OCI-LY7 (cell line): ENCODE data around the gene ROBO3. TPM values are rescaled to one million over a fixed set of nuclear protein-coding genes. Genes with fewer than 3 reads are reported as not detected.

Source experiments
- BruUV-seq: library from RNA; stranded (reverse); fragments of 400-500 nt; replicated peaks from 2 replicates; lab custom pipeline; 2021; lab: Mats Ljungman, UMichigan
- CTCF ChIA-PET: fragments of 300-600 bp; sonication (Branson Sonifier 250); formaldehyde crosslinking; loops from one replicate; lab custom pipeline; 2022; ENCODE audit warnings: antibody characterized with exemption; ENCODE audit not compliant: unreplicated experiment; lab: Charles Lee
- POLR2A ChIA-PET: fragments of 300-600 bp; sonication (Branson Sonifier 250); formaldehyde crosslinking; loops from one replicate; lab custom pipeline; 2022; ENCODE audit warnings: antibody characterized with exemption; lab: Charles Lee
- DNase-seq: peaks from one replicate; pipeline ENCODE4 v3.0.0-alpha.2; 2015; ENCODE audit warnings: low spot score
- H2AFZ ChIP-seq: fragments of 200-600 bp; sonication (generic), shearing (Covaris generic); 2 replicates; pipeline ENCODE4 v1.6.1; 2014; ENCODE audit warnings: mild to moderate bottlenecking, antibody characterized with exemption, low read length, moderate library complexity
- H3K27ac ChIP-seq: fragments of 200-600 bp; sonication (generic); 2 replicates; pipeline ENCODE4 v1.5.1; 2014; ENCODE audit warnings: mixed run types, low read depth, mild to moderate bottlenecking, moderate library complexity, low read length, inconsistent platforms; ENCODE audit not compliant: poor library complexity, severe bottlenecking
- H3K36me3 ChIP-seq: fragments of 200-600 bp; sonication (generic); 2 replicates; pipeline ENCODE4 v1.6.1; 2014; ENCODE audit warnings: mild to moderate bottlenecking, antibody characterized with exemption, low read length, moderate library complexity, mixed read lengths; ENCODE audit not compliant: insufficient read depth
- H3K4me1 ChIP-seq: fragments of 200-600 bp; sonication (generic); 2 replicates; pipeline ENCODE4 v1.5.1; 2014; ENCODE audit warnings: mild to moderate bottlenecking, low read length; ENCODE audit not compliant: insufficient read depth, poor library complexity, severe bottlenecking
- H3K4me2 ChIP-seq: fragments of 200-600 bp; sonication (generic); 2 replicates; pipeline ENCODE4 v1.6.1; 2014; ENCODE audit warnings: mild to moderate bottlenecking, low read length
- H3K4me3 ChIP-seq: fragments of 200-600 bp; sonication (generic); 2 replicates; pipeline ENCODE4 v1.5.1; 2014; ENCODE audit warnings: mild to moderate bottlenecking, low read depth, low read length; ENCODE audit not compliant: poor library complexity, severe bottlenecking
- H3K79me2 ChIP-seq: fragments of 200-600 bp; sonication (generic); 2 replicates; pipeline ENCODE4 v1.6.1; 2016; ENCODE audit warnings: low read depth, mild to moderate bottlenecking, low read length, moderate library complexity, mixed read lengths; ENCODE audit not compliant: insufficient read depth
- H3K9me2 ChIP-seq: fragments of 200-600 bp; sonication (generic); 2 replicates; pipeline ENCODE4 v1.6.1; 2016; ENCODE audit warnings: mild to moderate bottlenecking, low read length, mixed read lengths; ENCODE audit not compliant: insufficient read depth
- H3K9me3 ChIP-seq: fragments of 200-600 bp; sonication (generic); 2 replicates; pipeline ENCODE4 v1.6.1; 2014; ENCODE audit warnings: mild to moderate bottlenecking, mixed run types, low read length, mixed read lengths
- H4K20me1 ChIP-seq: fragments of 200-600 bp; sonication (generic); 2 replicates; pipeline ENCODE4 v1.6.1; 2014; ENCODE audit warnings: mild to moderate bottlenecking, antibody characterized with exemption, low read length, moderate library complexity, mixed read lengths; ENCODE audit not compliant: insufficient read depth
- EZH2phosphoT487 ChIP-seq: fragments of 200-600 bp; sonication (generic); IDR thresholded peaks from 2 replicates; pipeline ENCODE4 v1.6.1; 2018; ENCODE audit warnings: low read depth, borderline replicate concordance, mild to moderate bottlenecking, mixed run types, antibody characterized with exemption, low read length, moderate library complexity, mixed read lengths
- intact Hi-C: fragments of 100-400 bp; cut with micrococcal nuclease; formaldehyde crosslinking; loops from one replicate; pipeline ENCODE4 v1.10.0; 2022; ENCODE audit not compliant: unreplicated experiment
- total RNA-seq, 2 experiments: library from RNA; depleted of rRNA in 1 of 2; stranded (reverse); fragments of >200 nt in 1 of 2; shearing (Covaris generic) in 1 of 2; gene quantifications; 2 replicates each; pipeline ENCODE4 v1.2.3, GENCODE V29; 2014 to 2022
- TF ChIP-seq, protein P1 (sequence below): fragments of 200-600 bp; sonication (generic); conservative IDR thresholded peaks from 2 replicates; pipeline ENCODE4 v1.5.1; 2014; ENCODE audit warnings: mild to moderate bottlenecking, antibody characterized with exemption, low read length, moderate library complexity, mixed read lengths

Gene ROBO3
- total RNA-seq, 2 experiments from 2014 or later = 0.19 TPM; not detected in 1

DNA sequence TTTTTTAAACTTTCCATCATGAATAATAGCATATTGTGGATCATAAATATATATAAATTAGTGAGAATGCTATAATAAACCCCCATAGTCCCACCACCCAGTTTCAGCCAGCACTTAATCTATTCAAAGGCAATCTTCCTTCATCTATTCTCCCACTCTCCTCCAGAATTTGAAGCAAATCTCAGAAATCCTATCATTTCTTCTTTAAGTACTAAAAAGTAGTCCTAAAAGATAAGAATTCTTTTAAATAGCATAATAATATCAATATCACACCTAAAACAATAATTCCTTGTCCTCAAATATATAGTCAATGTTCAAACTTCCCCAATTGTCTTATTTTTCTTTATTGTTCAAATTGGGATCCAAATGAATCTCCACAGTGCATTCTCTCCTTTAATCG is 24.6 kb upstream of the ROBO3 start:
- POLR2A ChIA-PET = interaction anchor here (0.8 kb wide), 1 partner anchor 109 kb away, joined by 3 read pairs; no protein-coding TSS in a partner anchor
- CTCF ChIA-PET = no interaction called here
- Histone ChIP-seq H3K4me1 (peaks cover 16% of the 10 kb centered on the region), H3K79me2 (no peaks in the 10 kb centered on the region), H3K4me3 (no peak overlapping the region), H3K9me3 (no peaks in the 10 kb centered on the region), H3K4me2 (no peak overlapping the region), H3K9me2 (no peaks in the 10 kb centered on the region), H4K20me1 (no peaks in the 10 kb centered on the region), H2AFZ (no peak overlapping the region), H3K27ac (no peak overlapping the region), H3K36me3 (no peaks in the 10 kb centered on the region)
- intact Hi-C loops = no loop called here
- BruUV-seq = no TSS peak
- TF ChIP-seq, protein P1, sequence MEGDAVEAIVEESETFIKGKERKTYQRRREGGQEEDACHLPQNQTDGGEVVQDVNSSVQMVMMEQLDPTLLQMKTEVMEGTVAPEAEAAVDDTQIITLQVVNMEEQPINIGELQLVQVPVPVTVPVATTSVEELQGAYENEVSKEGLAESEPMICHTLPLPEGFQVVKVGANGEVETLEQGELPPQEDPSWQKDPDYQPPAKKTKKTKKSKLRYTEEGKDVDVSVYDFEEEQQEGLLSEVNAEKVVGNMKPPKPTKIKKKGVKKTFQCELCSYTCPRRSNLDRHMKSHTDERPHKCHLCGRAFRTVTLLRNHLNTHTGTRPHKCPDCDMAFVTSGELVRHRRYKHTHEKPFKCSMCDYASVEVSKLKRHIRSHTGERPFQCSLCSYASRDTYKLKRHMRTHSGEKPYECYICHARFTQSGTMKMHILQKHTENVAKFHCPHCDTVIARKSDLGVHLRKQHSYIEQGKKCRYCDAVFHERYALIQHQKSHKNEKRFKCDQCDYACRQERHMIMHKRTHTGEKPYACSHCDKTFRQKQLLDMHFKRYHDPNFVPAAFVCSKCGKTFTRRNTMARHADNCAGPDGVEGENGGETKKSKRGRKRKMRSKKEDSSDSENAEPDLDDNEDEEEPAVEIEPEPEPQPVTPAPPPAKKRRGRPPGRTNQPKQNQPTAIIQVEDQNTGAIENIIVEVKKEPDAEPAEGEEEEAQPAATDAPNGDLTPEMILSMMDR = no peak
- no peak for TF ChIP-seq EZH2phosphoT487
- no peak for DNase-seq

DNA sequence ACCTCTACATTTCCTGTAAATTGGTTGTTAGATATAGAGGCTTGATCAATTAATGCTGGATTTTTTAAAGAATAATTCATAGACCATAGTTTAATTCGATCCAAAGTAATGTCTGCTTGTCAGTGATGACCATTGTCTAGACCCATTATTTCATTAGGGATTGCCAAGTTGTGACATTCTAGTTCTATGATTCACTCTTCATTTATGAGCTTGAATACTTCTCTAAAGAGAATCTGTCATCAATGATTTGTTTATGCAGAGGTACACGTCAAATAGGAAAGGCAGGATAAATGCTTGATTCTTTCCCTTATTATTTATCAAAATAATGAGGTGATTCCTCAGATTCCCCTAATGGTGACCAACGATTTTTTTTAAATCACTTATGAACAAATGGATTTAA is 24.0 kb upstream of the ROBO3 start:
- Histone ChIP-seq H3K27ac (no peak overlapping the region), H2AFZ (no peak overlapping the region), H3K4me1 (peaks cover 11% of the 10 kb centered on the region), H4K20me1 (no peaks in the 10 kb centered on the region), H3K9me3 (no peaks in the 10 kb centered on the region), H3K36me3 (no peaks in the 10 kb centered on the region), H3K79me2 (no peaks in the 10 kb centered on the region), H3K4me3 (no peak overlapping the region), H3K4me2 (no peak overlapping the region), H3K9me2 (no peaks in the 10 kb centered on the region)
- ChIA-PET CTCF (no interaction called here), POLR2A (interaction anchor here (0.8 kb wide), 1 partner anchor 109 kb away, joined by 3 read pairs; no protein-coding TSS in a partner anchor)
- no peak for TF ChIP-seq EZH2phosphoT487
- TF ChIP-seq, protein P1 = no peak
- no TSS peak for BruUV-seq
- no peak for DNase-seq
- intact Hi-C loops = no loop called here

DNA sequence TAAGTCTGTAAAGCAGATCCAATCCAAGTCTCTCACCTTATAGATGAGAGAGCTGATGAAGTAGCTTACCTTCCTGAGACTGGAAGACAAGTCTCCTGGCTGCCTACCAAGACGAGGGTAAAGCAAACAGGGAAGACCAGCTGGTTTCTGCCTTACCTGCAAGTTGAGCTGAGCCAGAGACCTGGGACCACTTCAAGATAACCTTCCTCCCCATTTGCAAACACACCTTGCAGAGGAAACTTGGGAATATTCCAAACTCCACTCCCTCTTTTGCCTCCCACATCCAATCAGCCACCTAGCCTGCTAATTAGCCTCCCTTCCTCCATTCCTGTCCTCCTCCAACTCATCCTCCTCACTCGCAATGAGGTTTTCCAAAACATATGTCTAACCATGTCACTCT is 23.4 kb upstream of the ROBO3 start:
- intact Hi-C loops = no loop called here

More for the DNA sequence above, 23.4 kb upstream of the ROBO3 start:
- TF ChIP-seq EZH2phosphoT487 = no peak
- TF ChIP-seq, protein P1 = no peak
- no peaks in the 10 kb centered on the region for H3K9me2 ChIP-seq
- no peak for DNase-seq
- H3K4me1 ChIP-seq = peaks cover 7% of the 10 kb centered on the region
- no peaks in the 10 kb centered on the region for H3K79me2 ChIP-seq
- H2AFZ ChIP-seq = no peak overlapping the region
- POLR2A ChIA-PET = no interaction called here
- no peaks in the 10 kb centered on the region for H3K36me3 ChIP-seq
- H3K27ac ChIP-seq = no peak overlapping the region
- CTCF ChIA-PET = no interaction called here
- no peaks in the 10 kb centered on the region for H3K9me3 ChIP-seq
- no peaks in the 10 kb centered on the region for H4K20me1 ChIP-seq
- H3K4me3 ChIP-seq = no peak overlapping the region
- no TSS peak for BruUV-seq
- H3K4me2 ChIP-seq = no peak overlapping the region
